GM12801 (cell line): ENCODE measurements around the gene RELT.

ENCODE experiments used
- CTCF ChIP-seq: IDR thresholded peaks from one replicate; pipeline ENCODE4 v1.5.1; 2011; ENCODE audit warnings: control low read depth; ENCODE audit not compliant: insufficient read length; ENCODE audit errors: extremely low read depth

Gene RELT, protein sequence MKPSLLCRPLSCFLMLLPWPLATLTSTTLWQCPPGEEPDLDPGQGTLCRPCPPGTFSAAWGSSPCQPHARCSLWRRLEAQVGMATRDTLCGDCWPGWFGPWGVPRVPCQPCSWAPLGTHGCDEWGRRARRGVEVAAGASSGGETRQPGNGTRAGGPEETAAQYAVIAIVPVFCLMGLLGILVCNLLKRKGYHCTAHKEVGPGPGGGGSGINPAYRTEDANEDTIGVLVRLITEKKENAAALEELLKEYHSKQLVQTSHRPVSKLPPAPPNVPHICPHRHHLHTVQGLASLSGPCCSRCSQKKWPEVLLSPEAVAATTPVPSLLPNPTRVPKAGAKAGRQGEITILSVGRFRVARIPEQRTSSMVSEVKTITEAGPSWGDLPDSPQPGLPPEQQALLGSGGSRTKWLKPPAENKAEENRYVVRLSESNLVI

GRCh38 chr11:73376160-73376802 is at the start of gene RELT:
TSS of gene RELT (plus strand) at chr11:73376399. CDS start at chr11:73389137, 12,738 bp downstream.
- TF ChIP-seq CTCF: no peak

GRCh38 chr11:73326929-73327811 is 49.0 kb upstream of the RELT start:
- no peak for TF ChIP-seq CTCF

GRCh38 chr11:73327812-73328364 is 48.3 kb upstream of the RELT start:
- no peak for TF ChIP-seq CTCF

GRCh38 chr11:73330569-73331093 is 45.6 kb upstream of the RELT start:
- TF ChIP-seq CTCF: no peak

- TF ChIP-seq CTCF: no peak
Observed at GRCh38 chr11:73331138-73331916, 44.9 kb upstream of the RELT start.

DNA sequence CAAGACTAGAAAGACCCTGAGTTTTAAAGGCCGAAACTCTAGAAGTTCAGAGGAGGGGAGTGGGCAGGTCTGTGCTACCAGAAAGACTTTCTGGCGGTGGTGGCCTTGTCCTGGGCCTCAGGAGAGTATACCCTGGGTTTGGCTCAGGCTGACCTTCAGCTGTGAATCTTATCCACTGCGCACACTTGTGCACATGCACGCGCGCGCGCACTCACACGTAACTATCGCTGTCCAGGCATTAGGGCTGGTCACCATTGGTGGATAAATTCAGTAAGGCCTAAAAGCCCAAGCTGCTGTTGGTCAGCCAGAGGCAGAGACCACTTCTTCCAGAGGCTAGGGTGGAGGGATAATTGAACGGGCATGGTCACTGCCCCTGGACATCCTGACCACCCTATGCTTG is 43.0 kb upstream of the RELT start:
- no peak for TF ChIP-seq CTCF
